Measurements from ENCODE around the gene SYT11. TPM values are rescaled to one million over a fixed set of nuclear protein-coding genes. Genes with fewer than 3 reads are reported as not detected.
A peak's percentile ranks its signal among the peaks of the same experiment; 100 is the strongest.
"Not testable (repeated sequence)": the region's sequence is repeated elsewhere in the genome, so short reads cannot be mapped to it uniquely, and the experiment has no call there.

The SYT11 gene
- total RNA-seq, 1 donor from 2014 or later, result 26.8 TPM

- H3K27ac Mint-ChIP-seq, result peak overlapping the region; percentile 50
- H3K9me3 Mint-ChIP-seq, result no peaks in the 10 kb centered on the region
- peak; percentile 17 for DNase-seq (ENCODE audit: low spot score)
- peaks cover 19% of the 10 kb centered on the region for H3K4me1 Mint-ChIP-seq (ENCODE audit: low read depth)
- H3K36me3 Mint-ChIP-seq (ENCODE audit: low read depth), result peaks cover 7% of the 10 kb centered on the region
- no peak overlapping the region for H3K4me3 Mint-ChIP-seq
- intact Hi-C loops (cut with micrococcal nuclease), result loop anchor here (1.0 kb wide), 1 partner anchor 36 kb away; the partner anchor contains the start of gene GON4L
- no peaks in the 10 kb centered on the region for H3K27me3 Mint-ChIP-seq (ENCODE audit: insufficient read depth)
These were observed 34.2 kb downstream of the SYT11 start for GRCh38 chr1:155893389-155894142.

DNA sequence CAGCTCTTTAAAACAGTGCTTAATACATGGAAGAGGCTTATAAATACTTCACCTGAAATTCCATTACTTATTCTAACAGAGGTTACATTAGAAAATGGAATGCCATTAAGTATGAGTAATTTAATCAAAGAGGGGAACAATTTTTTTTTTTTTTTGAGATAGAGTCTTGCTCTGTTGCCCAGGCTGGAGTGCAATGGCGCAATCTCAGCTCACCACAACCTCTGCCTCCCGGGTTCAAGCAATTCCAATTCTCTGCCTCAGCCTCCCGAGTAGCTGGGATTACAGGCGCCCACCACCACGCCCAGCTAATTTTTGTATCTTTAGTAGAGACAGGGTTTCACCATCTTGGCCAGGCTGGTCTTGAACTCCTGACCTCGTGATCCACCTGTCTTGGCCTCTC, 36.2 kb downstream of the SYT11 start:
- intact Hi-C loops (cut with micrococcal nuclease); H3K4me3 Mint-ChIP-seq; H3K27me3 Mint-ChIP-seq (ENCODE audit: insufficient read depth); DNase-seq (ENCODE audit: low spot score); H3K27ac Mint-ChIP-seq; H3K9me3 Mint-ChIP-seq: not testable (repeated sequence)
- H3K4me1 Mint-ChIP-seq (ENCODE audit: low read depth), result peaks cover 23% of the 10 kb centered on the region
- peaks cover 25% of the 10 kb centered on the region for H3K36me3 Mint-ChIP-seq (ENCODE audit: low read depth)

DNA sequence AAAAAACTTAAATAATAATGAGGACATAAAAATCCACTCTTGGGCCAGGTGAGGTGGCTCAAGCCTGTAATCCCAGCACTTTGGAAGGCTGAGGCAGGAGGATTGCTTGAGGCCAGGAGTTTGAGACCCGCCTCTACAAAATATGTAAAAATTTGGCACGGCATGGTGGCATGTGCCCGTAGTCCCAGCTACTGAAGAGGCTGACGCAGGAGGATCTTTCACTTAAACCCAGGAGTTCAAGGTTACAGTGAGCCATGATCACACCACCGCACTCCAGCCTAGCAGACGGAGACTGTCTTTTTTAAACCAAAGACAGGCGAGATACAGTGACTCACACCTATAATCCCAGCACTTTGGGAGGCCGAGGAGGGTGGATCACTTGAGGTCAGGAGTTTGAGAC, 37.1 kb downstream of the SYT11 start:
- Mint-ChIP-seq H3K36me3 (ENCODE audit: low read depth) (peaks cover 25% of the 10 kb centered on the region), H3K4me1 (ENCODE audit: low read depth) (peaks cover 23% of the 10 kb centered on the region)
- DNase-seq (ENCODE audit: low spot score); H3K27me3 Mint-ChIP-seq (ENCODE audit: insufficient read depth); H3K27ac Mint-ChIP-seq; H3K9me3 Mint-ChIP-seq; intact Hi-C loops (cut with micrococcal nuclease); H3K4me3 Mint-ChIP-seq: not testable (repeated sequence)

DNA sequence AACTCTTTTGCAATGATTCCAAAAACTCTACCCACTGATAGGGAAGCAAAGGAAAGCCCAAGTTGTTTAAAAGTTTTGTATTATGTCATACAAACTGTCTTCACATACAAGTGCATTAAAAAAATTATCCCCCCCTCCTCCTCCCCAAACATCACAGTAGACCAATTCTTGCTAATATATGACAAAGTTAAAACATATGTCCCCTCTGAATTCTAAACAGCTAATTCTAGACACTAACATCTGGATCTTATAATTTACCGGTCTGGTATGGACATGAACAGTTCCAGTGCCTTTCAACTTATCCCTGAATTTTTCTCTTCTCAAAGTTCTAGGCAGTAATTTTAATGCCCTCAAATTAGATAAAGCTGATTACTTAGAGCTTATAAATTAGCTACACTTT, 38.4 kb downstream of the SYT11 start:
- intact Hi-C loops (cut with micrococcal nuclease), result no loop called here
- no peak overlapping the region for H3K4me3 Mint-ChIP-seq
- peaks cover 25% of the 10 kb centered on the region for H3K36me3 Mint-ChIP-seq (ENCODE audit: low read depth)
- no peaks in the 10 kb centered on the region for H3K9me3 Mint-ChIP-seq
- no peaks in the 10 kb centered on the region for H3K27me3 Mint-ChIP-seq (ENCODE audit: insufficient read depth)
- DNase-seq (ENCODE audit: low spot score), result no peak
- H3K4me1 Mint-ChIP-seq (ENCODE audit: low read depth), result peaks cover 22% of the 10 kb centered on the region
- H3K27ac Mint-ChIP-seq, result no peak overlapping the region

DNA sequence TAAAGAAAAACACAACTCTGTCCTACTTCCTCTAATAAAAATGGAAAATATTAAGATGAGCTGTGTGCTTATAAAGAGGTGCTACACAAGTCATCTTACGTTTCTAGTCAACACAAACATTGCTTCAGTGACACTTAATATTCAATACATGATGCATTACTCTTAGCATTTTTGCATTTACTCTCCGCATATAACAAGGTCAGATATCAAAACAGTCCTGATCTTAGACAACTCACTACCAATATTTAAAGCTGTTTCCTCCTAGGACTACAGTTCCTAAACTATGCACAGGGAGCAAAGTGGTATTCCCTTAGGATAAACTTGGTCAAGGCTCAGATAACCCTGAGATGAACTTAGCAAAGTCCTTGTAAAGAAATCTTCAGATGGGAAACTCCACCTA, 39.5 kb downstream of the SYT11 start:
- Mint-ChIP-seq H3K36me3 (ENCODE audit: low read depth) (peaks cover 27% of the 10 kb centered on the region), H3K4me1 (ENCODE audit: low read depth) (peaks cover 11% of the 10 kb centered on the region), H3K27me3 (ENCODE audit: insufficient read depth) (no peaks in the 10 kb centered on the region), H3K27ac (no peak overlapping the region), H3K9me3 (no peaks in the 10 kb centered on the region), H3K4me3 (no peak overlapping the region)
- intact Hi-C loops (cut with micrococcal nuclease), result no loop called here
- DNase-seq (ENCODE audit: low spot score), result no peak

DNA sequence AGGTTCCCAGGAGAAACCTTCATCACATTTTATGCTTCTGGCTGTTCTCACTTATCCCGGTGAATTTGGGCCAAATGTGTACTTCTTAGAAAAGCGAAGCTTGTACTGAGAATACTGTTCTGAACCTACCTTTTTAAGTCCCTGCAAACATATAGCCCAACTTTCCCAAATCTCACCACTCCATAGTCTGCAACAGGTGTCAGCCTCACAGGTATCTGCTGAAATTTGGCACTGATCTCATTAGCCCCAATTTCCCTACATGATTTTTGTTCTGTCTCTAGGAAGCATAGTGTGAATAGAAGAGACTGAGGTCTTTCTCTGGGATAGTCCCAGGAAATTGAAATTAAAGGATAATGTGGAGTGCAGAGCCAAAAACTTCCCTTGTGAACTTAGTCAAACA, 40.3 kb downstream of the SYT11 start:
- Mint-ChIP-seq H3K27me3 (ENCODE audit: insufficient read depth) (no peaks in the 10 kb centered on the region), H3K4me1 (ENCODE audit: low read depth) (peaks cover 11% of the 10 kb centered on the region), H3K36me3 (ENCODE audit: low read depth) (peaks cover 31% of the 10 kb centered on the region), H3K27ac (no peak overlapping the region), H3K4me3 (no peak overlapping the region), H3K9me3 (no peaks in the 10 kb centered on the region)
- no peak for DNase-seq (ENCODE audit: low spot score)
- intact Hi-C loops (cut with micrococcal nuclease), result no loop called here

DNA sequence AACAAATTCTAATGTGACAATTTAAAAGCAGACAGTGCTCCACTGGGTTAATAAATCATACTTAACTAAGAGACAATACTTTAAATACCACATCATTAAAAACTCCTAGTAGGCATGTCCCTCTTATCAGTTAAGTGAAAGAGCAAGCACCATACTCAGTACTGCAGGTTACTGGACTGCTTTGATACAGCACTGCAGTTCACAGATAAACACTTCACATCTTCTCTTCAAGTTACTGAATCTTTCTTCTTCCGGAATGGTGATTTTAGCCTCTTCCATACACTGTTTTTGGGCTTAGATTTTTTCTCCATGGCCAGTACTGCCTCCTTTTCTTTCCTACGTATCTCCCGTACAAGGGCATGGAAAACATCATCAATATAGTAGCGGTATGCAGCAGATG, 40.8 kb downstream of the SYT11 start:
- H3K4me3 Mint-ChIP-seq, result no peak overlapping the region
- no peak overlapping the region for H3K27ac Mint-ChIP-seq
- DNase-seq (ENCODE audit: low spot score), result no peak
- intact Hi-C loops (cut with micrococcal nuclease), result no loop called here
- no peaks in the 10 kb centered on the region for H3K27me3 Mint-ChIP-seq (ENCODE audit: insufficient read depth)
- H3K9me3 Mint-ChIP-seq, result no peaks in the 10 kb centered on the region
- peaks cover 11% of the 10 kb centered on the region for H3K4me1 Mint-ChIP-seq (ENCODE audit: low read depth)
- peaks cover 32% of the 10 kb centered on the region for H3K36me3 Mint-ChIP-seq (ENCODE audit: low read depth)

DNA sequence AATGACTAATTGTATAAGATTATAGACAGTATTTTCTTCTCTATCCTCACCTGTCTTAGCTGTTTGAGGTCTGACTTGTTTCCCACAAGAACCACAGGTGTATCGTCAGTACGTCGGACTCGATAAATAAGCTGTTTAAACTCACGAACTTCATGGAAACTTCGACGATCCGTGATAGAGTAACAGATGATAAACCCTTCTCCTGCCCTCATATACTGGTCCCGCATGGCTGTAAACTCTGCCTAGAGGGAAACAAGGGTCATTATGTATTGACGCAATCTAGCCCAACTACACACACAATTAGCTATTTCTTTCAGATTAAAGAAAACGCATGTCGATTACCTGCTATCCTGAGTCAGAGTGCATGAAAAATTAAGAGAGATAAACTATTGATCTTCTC, 44.9 kb downstream of the SYT11 start:
- Mint-ChIP-seq H3K9me3 (no peaks in the 10 kb centered on the region), H3K27me3 (ENCODE audit: insufficient read depth) (no peaks in the 10 kb centered on the region), H3K36me3 (ENCODE audit: low read depth) (peaks cover 26% of the 10 kb centered on the region), H3K4me3 (no peak overlapping the region), H3K27ac (no peak overlapping the region), H3K4me1 (ENCODE audit: low read depth) (no peaks in the 10 kb centered on the region)
- intact Hi-C loops (cut with micrococcal nuclease), result no loop called here
- no peak for DNase-seq (ENCODE audit: low spot score)

GRCh38 chr1:155909894-155910293, 50.5 kb downstream of the SYT11 start:
- Mint-ChIP-seq H3K9me3 (no peaks in the 10 kb centered on the region), H3K4me3 (peak overlapping the region; percentile 98), H3K4me1 (ENCODE audit: low read depth) (peaks cover 23% of the 10 kb centered on the region), H3K36me3 (ENCODE audit: low read depth) (peaks cover 36% of the 10 kb centered on the region), H3K27me3 (ENCODE audit: insufficient read depth) (peaks cover 2% of the 10 kb centered on the region), H3K27ac (peak overlapping the region; percentile 81)
- no peak for DNase-seq (ENCODE audit: low spot score)
- intact Hi-C loops (cut with micrococcal nuclease), result loop anchor here (2.0 to 10.0 kb wide), 2 partner anchors 165 to 373 kb away; partner anchors contain the start of gene SMG5

GRCh38 chr1:155910621-155911121, 51.3 kb downstream of the SYT11 start:
- peaks cover 23% of the 10 kb centered on the region for H3K4me1 Mint-ChIP-seq (ENCODE audit: low read depth)
- H3K27ac Mint-ChIP-seq, result peak overlapping the region; percentile 81
- peaks cover 37% of the 10 kb centered on the region for H3K36me3 Mint-ChIP-seq (ENCODE audit: low read depth)
- no peaks in the 10 kb centered on the region for H3K9me3 Mint-ChIP-seq
- DNase-seq (ENCODE audit: low spot score), result no peak
- H3K27me3 Mint-ChIP-seq (ENCODE audit: insufficient read depth), result peaks cover 2% of the 10 kb centered on the region
- peak overlapping the region; percentile 98 for H3K4me3 Mint-ChIP-seq
- intact Hi-C loops (cut with micrococcal nuclease), result loop anchor here (1.0 to 10.0 kb wide), 8 partner anchors 24 to 587 kb away; partner anchors contain the start of genes KHDC4, LAMTOR2, SMG5 and SYT11

- DNase-seq (ENCODE audit: low spot score), result peak; percentile 81
- Mint-ChIP-seq H3K27ac (peak within 1 kb of the TSS; percentile 97), H3K4me1 (ENCODE audit: low read depth) (peaks cover 23% of the 10 kb centered on the region), H3K4me3 (peak within 1 kb of the TSS; percentile 98), H3K36me3 (ENCODE audit: low read depth) (peaks cover 39% of the 10 kb centered on the region), H3K27me3 (ENCODE audit: insufficient read depth) (peaks cover 2% of the 10 kb centered on the region), H3K9me3 (no peaks in the 10 kb centered on the region)
- intact Hi-C loops (cut with micrococcal nuclease), result loop anchor here (1.0 to 10.0 kb wide), 8 partner anchors 23 to 588 kb away; partner anchors contain the start of genes KHDC4, LAMTOR2, SMG5 and SYT11
These were observed 52.0 kb downstream of the SYT11 start, which contains the start of gene RIT1 for GRCh38 chr1:155911156-155912055. Gene RIT1, minus strand, starts transcription at chr1:155911349. Its CDS starts 588 bp downstream, at chr1:155910761.

DNA sequence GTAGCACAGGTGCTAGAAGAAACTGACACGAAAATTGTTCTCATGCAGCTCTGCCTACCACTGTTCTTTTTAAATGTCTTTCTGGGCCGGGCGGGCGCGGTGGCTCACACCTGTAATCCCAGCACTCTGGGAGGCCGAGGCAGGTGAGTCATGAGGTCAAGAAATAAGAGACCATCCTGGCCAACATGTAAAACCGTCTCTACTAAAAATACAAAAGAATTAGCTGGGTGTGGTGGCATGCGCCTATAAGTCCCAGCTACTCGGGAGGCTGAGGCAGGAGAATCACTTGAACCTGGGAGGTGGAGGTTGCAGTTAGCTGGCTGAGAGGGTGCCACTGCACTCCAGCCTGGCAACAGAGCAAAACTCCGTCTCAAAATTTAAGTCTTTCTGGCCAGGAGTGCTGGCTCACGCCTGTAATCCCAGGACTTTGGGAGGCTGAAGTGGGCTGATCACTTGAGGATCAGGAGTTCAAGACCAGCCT, 52.7 kb downstream of the SYT11 start:
- H3K4me3 Mint-ChIP-seq, result peak overlapping the region; percentile 98
- DNase-seq (ENCODE audit: low spot score), result no peak
- peaks cover 2% of the 10 kb centered on the region for H3K27me3 Mint-ChIP-seq (ENCODE audit: insufficient read depth)
- peaks cover 27% of the 10 kb centered on the region for H3K4me1 Mint-ChIP-seq (ENCODE audit: low read depth)
- intact Hi-C loops (cut with micrococcal nuclease), result loop anchor here (10.0 kb wide), 1 partner anchor 167 kb away; no protein-coding TSS in a partner anchor
- H3K27ac Mint-ChIP-seq, result peak overlapping the region; percentile 97
- peaks cover 46% of the 10 kb centered on the region for H3K36me3 Mint-ChIP-seq (ENCODE audit: low read depth)
- no peaks in the 10 kb centered on the region for H3K9me3 Mint-ChIP-seq
